Measurements from ENCODE around the gene CACNA2D3. TPM values are rescaled to one million over a fixed set of nuclear protein-coding genes. Genes with fewer than 3 reads are reported as not detected.
A peak's percentile ranks its signal among the peaks of the same experiment; 100 is the strongest.

CACNA2D3 gene
- total and polyA plus RNA-seq, 4 experiments from 2014 or later: not detected

DNA sequence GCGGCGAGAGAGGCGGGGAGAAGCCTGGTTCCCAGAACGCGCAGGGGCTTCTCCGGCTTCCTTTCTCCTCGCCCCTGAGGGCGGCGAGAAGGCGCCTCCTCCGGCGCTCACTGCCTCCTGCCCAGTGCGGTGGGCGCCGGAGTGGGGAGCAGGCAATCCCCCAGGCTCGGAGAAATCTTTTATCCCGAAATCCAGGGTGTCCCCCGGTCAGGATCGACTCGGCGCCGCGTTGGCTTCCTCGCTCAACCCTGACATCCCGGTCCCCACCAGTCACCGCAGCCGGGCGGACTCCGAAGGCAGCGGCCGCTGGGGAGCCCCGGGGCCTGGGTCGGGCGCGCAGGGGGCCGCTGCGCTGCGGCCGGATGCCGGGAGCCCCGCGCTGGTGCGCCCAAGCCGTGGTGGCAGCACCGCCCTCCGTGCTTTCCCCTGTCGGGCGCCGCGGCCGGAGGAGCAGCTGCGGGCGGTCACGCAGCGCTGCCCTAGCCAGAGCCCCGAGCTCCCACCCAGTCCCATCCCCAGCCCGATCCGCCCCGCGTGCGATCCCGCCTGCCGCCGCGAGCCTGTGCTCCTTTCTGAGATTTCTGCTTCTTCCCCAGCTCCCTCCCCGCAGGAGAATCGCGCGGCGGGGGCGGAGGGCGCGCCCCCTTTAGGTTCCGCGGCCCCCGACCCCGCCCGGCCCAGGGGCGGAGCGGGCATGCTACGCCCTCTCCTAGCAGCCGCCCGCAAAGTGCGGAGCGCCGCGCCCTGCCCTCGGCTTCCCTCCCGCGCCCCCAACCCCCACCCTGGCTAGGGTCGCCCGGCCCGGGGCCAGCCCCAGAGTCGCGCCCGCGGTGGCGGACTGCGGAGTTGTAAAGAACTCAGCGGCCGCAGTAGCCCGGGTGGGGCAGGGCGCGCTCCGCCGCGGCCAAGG lies 683 bp upstream of the CACNA2D3 start:
- Histone ChIP-seq H3K27ac (ENCODE audit: low read depth, low read length) (no peak overlapping the region), H3K4me1 (ENCODE audit: insufficient read depth, low read length) (no peaks in the 10 kb centered on the region), H3K9me3 (ENCODE audit: control insufficient read depth in 1 of 2, low read length in 2 of 2) (no peaks in the 10 kb centered on the region), H3K4me3 (ENCODE audit: low read length in 2 of 2) (no peak overlapping the region), H3K36me3 (ENCODE audit: insufficient read depth, low read length) (no peaks in the 10 kb centered on the region), H3K27me3 (ENCODE audit: insufficient read depth, low read length) (peaks cover 2% of the 10 kb centered on the region)
- intact Hi-C loops (cut with micrococcal nuclease): no loop called here
- Mint-ChIP-seq H3K4me1 (peaks cover 2 to 12% (median 7%) of the 10 kb centered on the region in 4 donors), H3K36me3 (no peaks in the 10 kb centered on the region), H3K27ac (no peak overlapping the region), H3K4me3 (peak overlapping the region in 1 of 8 donors; percentile 54), H3K27me3 (peaks cover 26 to 32% of the 10 kb centered on the region in 2 donors), H3K9me3 (peaks cover 0 to 3% (median 0%) of the 10 kb centered on the region in 8 donors)
- no peak for DNase-seq
- CTCF ChIA-PET (ENCODE audit: partially characterized antibody): no interaction called here
- POLR2A ChIA-PET (ENCODE audit: partially characterized antibody): no interaction called here

DNA sequence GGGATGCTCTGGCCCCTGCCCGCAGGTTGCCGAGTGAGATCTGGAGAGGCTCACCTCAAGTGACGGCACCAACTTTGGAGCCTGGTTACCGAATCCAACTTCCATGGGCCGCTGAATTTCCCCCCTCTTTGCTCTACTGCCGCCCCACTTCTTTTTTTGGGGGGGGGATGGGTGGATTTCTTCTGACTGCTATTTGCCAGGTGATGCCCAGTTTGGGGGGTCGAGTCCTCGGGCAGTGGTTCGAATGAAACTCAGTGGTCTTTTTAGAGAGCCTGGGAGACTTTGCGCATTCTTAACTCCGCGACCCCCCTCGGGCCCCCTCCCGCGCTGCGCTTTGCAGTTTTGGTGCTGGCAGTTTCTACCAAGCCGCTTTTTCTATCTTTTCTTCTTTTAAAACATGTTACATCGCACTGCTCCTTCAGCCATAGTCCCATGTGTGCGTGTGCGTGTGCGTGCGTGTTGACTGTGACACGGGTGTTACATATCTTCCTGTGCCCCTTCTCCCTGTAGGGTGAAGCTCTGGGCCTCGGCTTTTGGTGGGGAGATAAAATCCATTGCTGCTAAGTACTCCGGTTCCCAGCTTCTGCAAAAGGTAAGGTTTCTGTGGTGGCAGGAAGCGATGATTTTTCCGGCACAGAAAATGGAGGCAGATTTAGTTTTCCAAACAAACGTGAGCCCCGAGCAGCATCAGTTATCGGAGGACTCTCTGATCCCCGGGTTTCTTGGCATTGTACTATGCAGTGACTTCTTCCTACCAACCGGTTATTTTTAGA lies 837 bp downstream of the CACNA2D3 start:
- Histone ChIP-seq H3K27me3 (ENCODE audit: insufficient read depth, low read length) (peaks cover 4% of the 10 kb centered on the region), H3K27ac (ENCODE audit: low read depth, low read length) (no peak overlapping the region), H3K36me3 (ENCODE audit: insufficient read depth, low read length) (no peaks in the 10 kb centered on the region), H3K4me1 (ENCODE audit: insufficient read depth, low read length) (no peaks in the 10 kb centered on the region), H3K4me3 (ENCODE audit: low read length in 2 of 2) (no peak overlapping the region), H3K9me3 (ENCODE audit: control insufficient read depth in 1 of 2, low read length in 2 of 2) (no peaks in the 10 kb centered on the region)
- Mint-ChIP-seq H3K9me3 (peaks cover 0 to 3% (median 0%) of the 10 kb centered on the region in 8 donors), H3K4me3 (peak overlapping the region in 4 of 8 donors; percentile 1 to 69 (median 66)), H3K27ac (no peak overlapping the region), H3K4me1 (peaks cover 2 to 12% (median 7%) of the 10 kb centered on the region in 4 donors), H3K36me3 (no peaks in the 10 kb centered on the region), H3K27me3 (peaks cover 25 to 32% of the 10 kb centered on the region in 2 donors)
- DNase-seq: no peak
- ChIA-PET POLR2A (ENCODE audit: partially characterized antibody) (no interaction called here), CTCF (ENCODE audit: partially characterized antibody) (no interaction called here)
- intact Hi-C loops (cut with micrococcal nuclease): no loop called here

DNA sequence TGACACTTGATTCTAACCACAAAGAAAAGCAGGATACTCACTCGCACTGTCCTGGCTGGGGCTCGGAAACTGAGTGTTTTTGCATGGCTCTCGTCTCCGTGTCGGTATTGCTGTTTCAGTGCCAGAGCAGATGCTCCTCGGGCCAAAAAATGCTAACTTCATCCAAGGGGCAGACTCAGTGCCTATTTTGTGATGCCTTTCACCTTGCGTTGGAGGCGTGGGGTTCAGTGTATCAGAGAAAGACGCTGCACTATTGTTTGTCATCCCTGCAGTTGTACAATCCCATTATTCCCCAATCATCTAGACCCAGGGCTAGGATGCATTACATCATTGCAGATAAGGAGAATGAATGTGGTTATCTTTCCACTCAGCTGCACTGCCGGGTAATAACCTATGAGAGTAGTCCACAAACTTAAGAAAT lies 1.4 kb downstream of the CACNA2D3 start:
- no peak for DNase-seq
- Mint-ChIP-seq H3K4me3 (peak overlapping the region in 5 of 8 donors; percentile 1 to 59 (median 21)), H3K36me3 (no peaks in the 10 kb centered on the region), H3K27me3 (peaks cover 24 to 34% of the 10 kb centered on the region in 2 donors), H3K27ac (no peak overlapping the region), H3K4me1 (peaks cover 2 to 12% (median 7%) of the 10 kb centered on the region in 4 donors), H3K9me3 (peaks cover 0 to 3% (median 0%) of the 10 kb centered on the region in 8 donors)
- Histone ChIP-seq H3K4me3 (ENCODE audit: low read length in 2 of 2) (no peak overlapping the region), H3K27ac (ENCODE audit: low read depth, low read length) (no peak overlapping the region), H3K27me3 (ENCODE audit: insufficient read depth, low read length) (peaks cover 4% of the 10 kb centered on the region), H3K36me3 (ENCODE audit: insufficient read depth, low read length) (no peaks in the 10 kb centered on the region), H3K9me3 (ENCODE audit: control insufficient read depth in 1 of 2, low read length in 2 of 2) (no peaks in the 10 kb centered on the region), H3K4me1 (ENCODE audit: insufficient read depth, low read length) (no peaks in the 10 kb centered on the region)
- intact Hi-C loops (cut with micrococcal nuclease): no loop called here
- CTCF ChIA-PET (ENCODE audit: partially characterized antibody): no interaction called here
- POLR2A ChIA-PET (ENCODE audit: partially characterized antibody): no interaction called here

DNA sequence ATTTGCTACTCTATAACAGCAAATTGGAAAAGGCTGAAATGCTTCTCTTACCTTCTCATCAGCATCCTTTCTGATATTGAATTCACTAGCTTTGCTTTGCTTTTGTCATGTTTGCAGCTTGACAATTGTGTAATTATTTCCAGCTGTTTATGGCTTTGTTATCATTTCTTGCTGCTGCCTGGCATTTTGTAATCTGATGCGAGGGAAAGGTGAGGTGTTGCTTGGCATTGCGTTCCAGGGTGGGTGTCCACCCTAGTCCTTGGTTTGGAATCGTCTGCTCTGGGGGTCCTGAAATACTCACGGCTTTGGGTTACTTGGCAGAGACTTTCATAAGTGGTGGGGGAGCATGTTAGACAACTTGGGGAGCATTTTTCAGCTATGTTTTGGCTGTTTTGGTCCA lies 2.9 kb downstream of the CACNA2D3 start:
- peaks cover 20 to 28% of the 10 kb centered on the region in 2 donors for H3K27me3 Mint-ChIP-seq
- ChIA-PET POLR2A (ENCODE audit: partially characterized antibody) (no interaction called here), CTCF (ENCODE audit: partially characterized antibody) (no interaction called here)
- no peaks in the 10 kb centered on the region for H3K9me3 ChIP-seq (ENCODE audit: control insufficient read depth in 1 of 2, low read length in 2 of 2)
- H3K27me3 ChIP-seq (ENCODE audit: insufficient read depth, low read length): peaks cover 4% of the 10 kb centered on the region
- H3K9me3 Mint-ChIP-seq: peaks cover 0 to 3% (median 0%) of the 10 kb centered on the region in 8 donors
- no peak overlapping the region for H3K27ac Mint-ChIP-seq
- H3K4me3 Mint-ChIP-seq: no peak overlapping the region
- H3K36me3 ChIP-seq (ENCODE audit: insufficient read depth, low read length): no peaks in the 10 kb centered on the region
- H3K4me1 Mint-ChIP-seq: peaks cover 2 to 12% (median 7%) of the 10 kb centered on the region in 4 donors
- H3K27ac ChIP-seq (ENCODE audit: low read depth, low read length): no peak overlapping the region
- no peak overlapping the region for H3K4me3 ChIP-seq (ENCODE audit: low read length in 2 of 2)
- no peaks in the 10 kb centered on the region for H3K4me1 ChIP-seq (ENCODE audit: insufficient read depth, low read length)
- DNase-seq: no peak
- H3K36me3 Mint-ChIP-seq: no peaks in the 10 kb centered on the region
- intact Hi-C loops (cut with micrococcal nuclease): no loop called here

DNA sequence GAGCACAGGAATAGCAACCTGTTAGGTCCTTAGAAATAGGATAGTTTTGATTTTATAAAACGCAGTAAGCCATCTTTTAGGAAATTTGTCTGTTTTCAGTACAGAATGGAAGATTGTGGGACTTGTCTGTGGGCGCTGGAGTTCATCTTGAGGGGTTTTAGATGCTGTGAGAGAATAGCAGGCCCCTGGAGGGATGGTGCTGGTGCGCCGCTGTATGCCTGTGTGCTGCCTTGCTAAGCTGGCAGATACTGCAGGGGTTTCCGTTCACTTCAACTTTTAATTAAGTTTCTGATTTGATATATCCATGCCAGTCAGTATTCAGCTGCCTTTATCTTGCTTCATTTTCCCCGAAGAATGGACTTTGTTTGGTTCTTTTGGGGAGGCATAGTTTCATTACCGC lies 4.2 kb downstream of the CACNA2D3 start:
- no peak overlapping the region for H3K27ac ChIP-seq (ENCODE audit: low read depth, low read length)
- Mint-ChIP-seq H3K27me3 (peaks cover 15 to 25% of the 10 kb centered on the region in 2 donors), H3K36me3 (no peaks in the 10 kb centered on the region), H3K4me3 (no peak overlapping the region), H3K9me3 (peaks cover 0 to 3% (median 0%) of the 10 kb centered on the region in 8 donors), H3K27ac (no peak overlapping the region), H3K4me1 (peaks cover 2 to 12% (median 7%) of the 10 kb centered on the region in 4 donors)
- intact Hi-C loops (cut with micrococcal nuclease): no loop called here
- H3K9me3 ChIP-seq (ENCODE audit: control insufficient read depth in 1 of 2, low read length in 2 of 2): no peaks in the 10 kb centered on the region
- H3K4me1 ChIP-seq (ENCODE audit: insufficient read depth, low read length): no peaks in the 10 kb centered on the region
- ChIA-PET CTCF (ENCODE audit: partially characterized antibody) (no interaction called here), POLR2A (ENCODE audit: partially characterized antibody) (no interaction called here)
- H3K27me3 ChIP-seq (ENCODE audit: insufficient read depth, low read length): peaks cover 4% of the 10 kb centered on the region
- no peaks in the 10 kb centered on the region for H3K36me3 ChIP-seq (ENCODE audit: insufficient read depth, low read length)
- no peak for DNase-seq
- no peak overlapping the region for H3K4me3 ChIP-seq (ENCODE audit: low read length in 2 of 2)

DNA sequence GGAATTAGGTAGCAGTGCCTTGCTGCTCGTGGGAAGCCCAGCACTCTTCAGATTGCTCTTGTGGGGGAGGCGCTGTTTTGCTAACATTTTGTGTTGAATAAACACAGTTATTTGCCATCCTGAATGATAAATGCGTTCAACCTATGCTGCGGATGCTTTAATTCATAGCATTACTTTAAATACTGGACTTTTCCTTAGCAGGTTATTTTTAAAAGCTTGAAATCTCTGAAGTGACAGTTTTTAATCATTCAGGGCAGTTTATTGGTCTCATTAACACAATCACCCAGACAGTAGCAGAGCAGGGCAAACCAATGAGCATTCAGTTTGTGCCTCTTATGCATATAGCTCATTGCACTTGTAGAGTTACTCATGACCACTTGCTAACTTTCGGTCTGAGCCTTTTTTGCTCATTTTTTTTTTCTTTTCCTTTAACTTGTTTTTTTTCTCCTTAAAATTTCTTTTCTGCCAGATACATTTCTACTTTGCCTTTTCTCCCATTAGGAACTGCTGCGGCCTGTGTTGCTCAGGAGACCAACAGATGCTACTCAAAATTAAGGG lies 5.2 kb downstream of the CACNA2D3 start:
- POLR2A ChIA-PET (ENCODE audit: partially characterized antibody): no interaction called here
- intact Hi-C loops (cut with micrococcal nuclease): no loop called here
- H3K4me3 Mint-ChIP-seq: no peak overlapping the region
- H3K36me3 ChIP-seq (ENCODE audit: insufficient read depth, low read length): no peaks in the 10 kb centered on the region
- H3K27me3 ChIP-seq (ENCODE audit: insufficient read depth, low read length): peaks cover 4% of the 10 kb centered on the region
- no peak overlapping the region for H3K4me3 ChIP-seq (ENCODE audit: low read length in 2 of 2)
- peaks cover 15 to 25% of the 10 kb centered on the region in 2 donors for H3K27me3 Mint-ChIP-seq
- H3K27ac Mint-ChIP-seq: no peak overlapping the region
- CTCF ChIA-PET (ENCODE audit: partially characterized antibody): no interaction called here
- no peaks in the 10 kb centered on the region for H3K36me3 Mint-ChIP-seq
- no peak overlapping the region for H3K27ac ChIP-seq (ENCODE audit: low read depth, low read length)
- peaks cover 2 to 12% (median 7%) of the 10 kb centered on the region in 4 donors for H3K4me1 Mint-ChIP-seq
- no peak for DNase-seq
- H3K4me1 ChIP-seq (ENCODE audit: insufficient read depth, low read length): no peaks in the 10 kb centered on the region
- H3K9me3 Mint-ChIP-seq: peaks cover 0 to 3% (median 0%) of the 10 kb centered on the region in 8 donors
- H3K9me3 ChIP-seq (ENCODE audit: control insufficient read depth in 1 of 2, low read length in 2 of 2): no peaks in the 10 kb centered on the region

DNA sequence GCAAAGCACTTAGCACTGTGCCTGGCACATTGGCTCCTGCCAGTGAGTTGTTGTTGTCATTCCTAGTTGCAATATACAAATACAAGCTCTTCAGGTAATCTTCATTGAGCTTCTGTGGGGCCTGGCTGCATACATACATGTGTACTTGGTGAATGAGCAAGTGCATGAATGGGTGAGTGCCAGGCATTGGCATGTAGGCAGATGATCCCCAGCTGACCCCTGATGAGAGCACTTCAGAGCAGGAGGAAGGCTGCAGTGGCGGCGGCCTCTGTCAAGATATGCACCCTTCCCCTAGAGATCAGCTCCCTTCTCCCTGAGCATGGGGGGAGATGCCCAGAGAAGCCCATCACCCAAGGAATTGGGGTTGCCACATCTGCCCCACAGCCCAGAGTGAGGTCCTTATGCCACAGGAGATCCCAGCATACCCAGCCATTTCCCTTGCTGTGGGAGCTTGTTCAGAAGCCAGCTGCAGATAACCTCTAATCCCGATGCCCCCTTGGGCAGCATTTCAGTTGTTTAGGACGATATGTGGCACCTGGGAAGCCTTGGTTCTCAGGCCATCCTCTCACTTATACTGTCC lies 8.8 kb downstream of the CACNA2D3 start:
- ChIA-PET POLR2A (ENCODE audit: partially characterized antibody) (no interaction called here), CTCF (ENCODE audit: partially characterized antibody) (no interaction called here)
- Histone ChIP-seq H3K36me3 (ENCODE audit: insufficient read depth, low read length) (no peaks in the 10 kb centered on the region), H3K9me3 (ENCODE audit: control insufficient read depth in 1 of 2, low read length in 2 of 2) (no peaks in the 10 kb centered on the region), H3K4me3 (ENCODE audit: low read length in 2 of 2) (no peak overlapping the region), H3K4me1 (ENCODE audit: insufficient read depth, low read length) (no peaks in the 10 kb centered on the region), H3K27ac (ENCODE audit: low read depth, low read length) (no peak overlapping the region), H3K27me3 (ENCODE audit: insufficient read depth, low read length) (peaks cover 4% of the 10 kb centered on the region)
- Mint-ChIP-seq H3K27me3 (peaks cover 1 to 2% of the 10 kb centered on the region in 2 donors), H3K4me3 (no peak overlapping the region), H3K4me1 (no peaks in the 10 kb centered on the region), H3K27ac (no peak overlapping the region), H3K36me3 (no peaks in the 10 kb centered on the region), H3K9me3 (no peaks in the 10 kb centered on the region)
- no peak for DNase-seq
- intact Hi-C loops (cut with micrococcal nuclease): no loop called here

Data from CD4-positive, alpha-beta memory T cell (primary cell).